ENCODE data around the gene METAP1. TPM values are rescaled to one million over a fixed set of nuclear protein-coding genes. Genes with fewer than 3 reads are reported as not detected.
"Not testable (repeated sequence)": the region's sequence is repeated elsewhere in the genome, so short reads cannot be mapped to it uniquely, and the experiment has no call there.

METAP1 gene
- total RNA-seq, 1 donor = 25.2 TPM

GRCh38 chr4:99088481-99089365 lies 93.2 kb downstream of the METAP1 start, which contains the start of gene ADH5:
TSS of gene ADH5 (minus strand) at chr4:99088788. CDS start at chr4:99088700, 88 bp downstream.
- H3K4me1 ChIP-seq (ENCODE audit: insufficient read depth, low read length) = peaks cover 31% of the 10 kb centered on the region
- no peaks in the 10 kb centered on the region for H3K9me3 ChIP-seq (ENCODE audit: low read depth, low read length)
- no peaks in the 10 kb centered on the region for H3K27me3 ChIP-seq (ENCODE audit: insufficient read depth, low read length)
- H3K4me3 ChIP-seq (ENCODE audit: low read length) = peak within 1 kb of the TSS; percentile 94

DNA sequence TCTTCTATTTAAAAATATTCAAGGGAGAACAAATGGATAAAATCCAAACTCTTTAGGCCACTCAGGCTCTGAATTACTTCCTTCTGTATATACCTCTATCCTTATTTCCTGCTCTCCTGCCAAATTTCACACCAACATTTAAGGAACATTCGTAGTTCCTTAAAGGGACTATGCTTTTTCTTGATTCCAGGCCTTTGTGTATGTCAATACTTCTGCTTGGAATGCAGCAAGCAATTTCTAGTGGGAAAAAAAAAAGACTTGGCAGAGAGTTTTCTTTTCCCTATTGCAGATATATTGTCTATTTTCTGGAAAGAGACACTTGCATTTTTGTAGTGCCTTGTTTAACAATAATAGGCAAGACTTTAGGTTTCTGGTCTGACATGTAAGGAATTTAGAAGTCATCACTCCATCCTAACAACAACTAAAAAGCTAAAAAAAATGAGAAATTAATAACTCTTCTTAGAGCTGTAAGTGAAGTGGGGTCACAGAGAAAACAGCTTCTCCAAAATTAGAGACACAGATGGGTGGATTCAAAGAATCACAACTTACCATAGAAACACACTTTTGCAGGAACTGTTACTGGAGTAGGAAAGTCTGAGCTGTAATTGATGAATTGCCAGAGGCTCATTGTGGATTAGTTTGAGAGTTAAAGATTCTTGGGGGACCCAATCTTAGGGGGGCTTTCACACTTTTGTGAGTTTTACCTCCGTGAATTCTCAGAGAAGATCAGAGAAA lies 95.1 kb downstream of the METAP1 start:
- H3K4me3 ChIP-seq (ENCODE audit: low read length) = no peak overlapping the region
- no peaks in the 10 kb centered on the region for H3K27me3 ChIP-seq (ENCODE audit: insufficient read depth, low read length)
- peaks cover 28% of the 10 kb centered on the region for H3K4me1 ChIP-seq (ENCODE audit: insufficient read depth, low read length)
- no peaks in the 10 kb centered on the region for H3K9me3 ChIP-seq (ENCODE audit: low read depth, low read length)

DNA sequence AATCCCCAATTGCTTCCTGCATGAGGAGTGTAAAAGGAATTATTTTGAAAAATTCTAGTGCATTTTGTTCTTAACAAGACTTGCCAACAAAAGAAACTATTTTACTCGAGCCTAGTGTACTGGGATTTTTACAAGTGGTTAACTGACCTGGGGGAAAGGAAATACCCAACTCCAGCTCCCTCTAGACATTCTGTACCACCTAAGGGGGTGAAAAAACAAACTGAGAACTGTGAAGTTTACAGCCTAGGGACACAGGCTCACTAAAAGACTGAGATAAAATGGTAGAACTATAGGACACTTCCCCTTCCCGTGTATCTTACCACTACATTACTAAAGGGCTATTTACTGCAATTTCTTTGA lies 95.7 kb downstream of the METAP1 start:
- Histone ChIP-seq H3K27me3 (ENCODE audit: insufficient read depth, low read length) (no peaks in the 10 kb centered on the region), H3K9me3 (ENCODE audit: low read depth, low read length) (no peaks in the 10 kb centered on the region), H3K4me3 (ENCODE audit: low read length) (no peak overlapping the region), H3K4me1 (ENCODE audit: insufficient read depth, low read length) (peaks cover 28% of the 10 kb centered on the region)

GRCh38 chr4:99091841-99092240 lies 96.3 kb downstream of the METAP1 start:
- H3K4me3 ChIP-seq (ENCODE audit: low read length); H3K27me3 ChIP-seq (ENCODE audit: insufficient read depth, low read length); H3K9me3 ChIP-seq (ENCODE audit: low read depth, low read length): not testable (repeated sequence)
- H3K4me1 ChIP-seq (ENCODE audit: insufficient read depth, low read length) = peaks cover 27% of the 10 kb centered on the region

- H3K9me3 ChIP-seq (ENCODE audit: low read depth, low read length) = no peaks in the 10 kb centered on the region
- H3K4me1 ChIP-seq (ENCODE audit: insufficient read depth, low read length) = no peaks in the 10 kb centered on the region
Measured at GRCh38 chr4:99099311-99099710, 103.8 kb downstream of the METAP1 start.

GRCh38 chr4:99099814-99100213 lies 104.3 kb downstream of the METAP1 start:
- not testable (repeated sequence) for H3K27me3 ChIP-seq (ENCODE audit: insufficient read depth, low read length); H3K9me3 ChIP-seq (ENCODE audit: low read depth, low read length); H3K4me3 ChIP-seq (ENCODE audit: low read length); H3K4me1 ChIP-seq (ENCODE audit: insufficient read depth, low read length)

More at GRCh38 chr4:99099311-99099710, 103.8 kb downstream of the METAP1 start:
- Histone ChIP-seq H3K27me3 (ENCODE audit: insufficient read depth, low read length) (no peaks in the 10 kb centered on the region), H3K4me3 (ENCODE audit: low read length) (no peak overlapping the region)

- Histone ChIP-seq H3K4me3 (ENCODE audit: low read length) (no peak overlapping the region), H3K4me1 (ENCODE audit: insufficient read depth, low read length) (no peaks in the 10 kb centered on the region), H3K27me3 (ENCODE audit: insufficient read depth, low read length) (no peaks in the 10 kb centered on the region), H3K9me3 (ENCODE audit: low read depth, low read length) (no peaks in the 10 kb centered on the region)
Measured at GRCh38 chr4:99100876-99101275, 105.4 kb downstream of the METAP1 start.

- Histone ChIP-seq H3K27me3 (ENCODE audit: insufficient read depth, low read length) (no peaks in the 10 kb centered on the region), H3K9me3 (ENCODE audit: low read depth, low read length) (no peaks in the 10 kb centered on the region), H3K4me1 (ENCODE audit: insufficient read depth, low read length) (no peaks in the 10 kb centered on the region), H3K4me3 (ENCODE audit: low read length) (no peak overlapping the region)
Measured at GRCh38 chr4:99102634-99103033, 107.1 kb downstream of the METAP1 start.

DNA sequence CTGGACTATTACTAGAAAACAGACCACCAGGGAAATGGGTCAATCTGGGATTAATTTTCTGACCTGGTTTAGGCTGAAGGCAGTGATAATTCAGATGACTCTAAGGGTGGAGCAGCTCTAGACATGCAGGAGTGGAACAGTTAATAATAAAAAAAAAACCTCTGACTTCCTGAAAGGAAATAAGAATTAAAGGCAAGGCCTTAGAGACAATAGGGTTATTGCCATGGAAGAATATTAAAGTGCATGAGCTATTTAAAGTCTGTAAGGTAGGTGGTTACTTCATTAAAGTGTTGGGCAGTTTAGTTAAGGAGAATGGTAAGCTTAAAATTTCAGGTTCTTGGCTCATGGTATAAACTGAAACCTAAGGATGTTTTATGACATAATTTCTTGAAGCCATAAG lies 107.6 kb downstream of the METAP1 start:
- Histone ChIP-seq H3K27me3 (ENCODE audit: insufficient read depth, low read length) (no peaks in the 10 kb centered on the region), H3K4me1 (ENCODE audit: insufficient read depth, low read length) (no peaks in the 10 kb centered on the region), H3K9me3 (ENCODE audit: low read depth, low read length) (no peaks in the 10 kb centered on the region), H3K4me3 (ENCODE audit: low read length) (no peak overlapping the region)

DNA sequence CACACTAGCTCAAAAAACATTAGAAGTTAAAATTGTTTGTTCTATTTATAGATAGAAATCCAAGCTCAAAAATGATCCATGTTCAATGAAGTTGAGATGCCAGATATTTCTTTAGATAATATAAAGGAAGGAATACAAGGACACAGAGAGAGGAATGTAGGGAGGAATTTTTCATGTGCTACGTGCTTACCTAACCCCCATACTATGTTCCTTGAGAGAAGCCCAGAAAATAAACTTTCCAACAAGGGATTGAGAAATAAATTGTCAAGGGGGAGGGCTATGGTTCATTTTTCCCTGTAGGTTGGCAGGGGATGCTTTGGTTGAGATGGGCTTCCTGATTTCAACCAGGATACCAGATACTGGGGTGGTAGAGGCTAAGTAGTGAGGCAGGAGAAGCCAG lies 108.6 kb downstream of the METAP1 start:
- no peaks in the 10 kb centered on the region for H3K4me1 ChIP-seq (ENCODE audit: insufficient read depth, low read length)
- no peaks in the 10 kb centered on the region for H3K9me3 ChIP-seq (ENCODE audit: low read depth, low read length)
- no peaks in the 10 kb centered on the region for H3K27me3 ChIP-seq (ENCODE audit: insufficient read depth, low read length)
- no peak overlapping the region for H3K4me3 ChIP-seq (ENCODE audit: low read length)

DNA sequence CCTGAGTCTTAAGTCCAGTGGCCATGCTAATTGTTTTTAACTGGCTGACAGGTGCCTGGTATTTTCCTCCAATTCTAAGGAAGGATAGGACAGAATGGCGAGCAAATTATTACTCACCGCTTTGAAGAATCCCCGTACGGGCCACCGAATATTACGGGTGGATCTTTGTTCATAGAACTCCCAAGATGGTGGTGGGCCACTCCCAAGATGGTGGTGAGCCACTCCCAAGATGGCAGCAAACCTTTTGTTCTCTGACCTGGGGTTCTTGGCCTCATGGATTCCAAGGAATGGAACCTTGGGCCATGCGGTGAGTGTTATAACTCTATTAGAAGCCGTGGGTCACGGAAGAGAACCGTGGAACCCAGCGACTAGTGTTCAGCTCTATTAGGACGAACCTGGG lies 113.8 kb downstream of the METAP1 start:
- H3K4me3 ChIP-seq (ENCODE audit: low read length); H3K4me1 ChIP-seq (ENCODE audit: insufficient read depth, low read length); H3K27me3 ChIP-seq (ENCODE audit: insufficient read depth, low read length); H3K9me3 ChIP-seq (ENCODE audit: low read depth, low read length): not testable (repeated sequence)

Other genes starting within 250 kb of the METAP1 start
- 128 TPM for gene EIF4E, start 66.6 kb upstream of the METAP1 start, total RNA-seq
- 45.9 TPM for gene ADH5, start 93.1 kb downstream of the METAP1 start, total RNA-seq
- gene ADH4, start 148.6 kb downstream of the METAP1 start, total RNA-seq = not detected
- gene ADH6, start 223.5 kb downstream of the METAP1 start, total RNA-seq = not detected